ENCODE measurements around the gene SLC19A1.
A peak's percentile ranks its signal among the peaks of the same experiment; 100 is the strongest.

The SLC19A1 gene

DNA sequence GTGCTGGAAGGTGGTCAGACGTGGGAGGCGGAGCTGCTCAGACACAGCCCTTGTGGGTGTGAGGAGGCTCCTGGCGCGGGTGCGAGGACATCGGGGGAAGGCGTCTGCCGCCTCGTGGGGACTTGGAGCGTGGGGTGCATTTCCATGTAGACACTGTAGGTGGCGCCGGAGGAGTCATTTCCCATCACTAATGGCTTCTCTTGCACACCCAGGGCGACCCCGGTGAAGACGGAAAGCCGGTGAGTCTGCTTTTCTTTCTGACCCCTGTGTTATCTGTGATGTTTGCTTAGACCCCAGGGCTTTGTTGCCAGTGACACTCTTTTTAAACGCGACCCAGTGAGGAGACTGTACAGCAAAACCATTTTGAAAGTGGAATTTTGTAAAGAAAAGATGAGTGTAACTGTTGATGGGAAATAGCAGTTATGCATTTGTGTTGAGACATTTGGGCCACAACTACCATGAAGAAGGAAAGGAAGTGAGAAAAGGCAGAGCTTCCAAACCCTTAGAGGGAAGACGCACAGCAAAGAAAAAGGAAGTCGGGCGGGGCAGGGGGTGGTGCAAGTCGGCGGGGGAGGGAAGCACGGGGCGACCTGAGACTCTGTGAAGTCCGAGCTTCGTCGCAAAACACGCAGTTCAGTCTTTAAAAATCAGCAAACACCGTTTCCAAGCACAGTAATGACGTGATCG lies 64.0 kb downstream of the SLC19A1 start:
- peak; percentile 37 for DNase-seq (ENCODE audit: low spot score)

- DNase-seq (ENCODE audit: low spot score): no peak
Measured at GRCh38 chr21:45477176-45478114, 64.8 kb downstream of the SLC19A1 start.

DNA sequence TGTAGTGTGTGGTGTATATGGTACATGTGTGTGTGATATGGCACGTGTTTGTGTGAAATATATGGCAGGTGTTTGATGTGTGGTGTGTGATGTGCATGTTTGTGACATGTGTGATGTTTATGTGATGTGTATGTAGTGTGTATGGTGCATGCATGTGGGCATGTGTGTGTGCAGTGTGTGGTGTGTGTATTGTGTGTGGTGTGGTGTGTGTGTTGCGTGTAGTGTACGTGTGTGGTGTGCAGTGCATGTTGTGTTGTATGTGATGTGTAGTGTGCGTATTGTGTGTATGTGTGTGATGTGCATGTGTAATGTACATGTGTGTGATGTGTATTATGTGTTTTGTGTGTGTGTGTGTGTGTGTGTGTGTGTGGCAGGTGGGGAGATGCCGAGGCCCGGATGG lies 65.7 kb downstream of the SLC19A1 start:
- DNase-seq (ENCODE audit: low spot score): no peak

DNA sequence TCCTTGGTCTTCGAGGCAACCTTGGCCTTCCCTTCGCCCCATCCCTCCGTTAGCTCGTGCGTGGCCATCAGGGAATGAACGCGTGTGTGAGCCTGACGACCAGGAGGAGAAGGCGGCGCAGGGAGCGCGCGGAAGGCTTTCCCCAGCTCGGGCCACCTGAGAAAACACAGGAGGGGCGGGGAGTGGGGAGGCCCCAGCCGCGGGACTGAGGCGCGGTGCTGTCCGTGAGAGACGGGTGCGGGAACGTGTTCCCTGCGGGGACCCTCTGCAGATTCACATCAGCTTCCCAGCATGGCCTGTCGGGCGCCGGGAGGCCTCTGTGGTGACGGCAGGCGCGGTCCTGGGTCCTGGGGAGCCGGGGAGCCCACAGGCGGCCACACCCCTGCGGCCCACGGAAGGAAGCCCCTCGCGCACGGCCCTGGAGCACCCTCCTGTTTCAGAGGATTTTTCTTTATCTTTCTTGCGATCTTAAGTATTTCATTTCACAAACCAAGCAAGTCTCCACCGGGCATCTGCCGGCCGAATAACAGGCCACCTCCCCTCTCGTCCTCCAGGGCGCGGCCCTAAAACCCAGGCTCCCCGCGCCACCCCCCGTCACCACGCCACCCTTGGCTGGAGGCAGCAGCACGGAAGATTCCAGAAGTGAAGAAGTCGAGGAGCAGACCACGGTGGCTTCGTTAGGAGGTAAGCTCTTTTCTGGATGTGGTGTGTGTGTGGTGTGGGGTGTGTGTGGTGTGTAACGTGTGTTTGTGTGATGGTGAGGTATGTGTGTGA lies 66.3 kb downstream of the SLC19A1 start:
- no peak for DNase-seq (ENCODE audit: low spot score)

DNA sequence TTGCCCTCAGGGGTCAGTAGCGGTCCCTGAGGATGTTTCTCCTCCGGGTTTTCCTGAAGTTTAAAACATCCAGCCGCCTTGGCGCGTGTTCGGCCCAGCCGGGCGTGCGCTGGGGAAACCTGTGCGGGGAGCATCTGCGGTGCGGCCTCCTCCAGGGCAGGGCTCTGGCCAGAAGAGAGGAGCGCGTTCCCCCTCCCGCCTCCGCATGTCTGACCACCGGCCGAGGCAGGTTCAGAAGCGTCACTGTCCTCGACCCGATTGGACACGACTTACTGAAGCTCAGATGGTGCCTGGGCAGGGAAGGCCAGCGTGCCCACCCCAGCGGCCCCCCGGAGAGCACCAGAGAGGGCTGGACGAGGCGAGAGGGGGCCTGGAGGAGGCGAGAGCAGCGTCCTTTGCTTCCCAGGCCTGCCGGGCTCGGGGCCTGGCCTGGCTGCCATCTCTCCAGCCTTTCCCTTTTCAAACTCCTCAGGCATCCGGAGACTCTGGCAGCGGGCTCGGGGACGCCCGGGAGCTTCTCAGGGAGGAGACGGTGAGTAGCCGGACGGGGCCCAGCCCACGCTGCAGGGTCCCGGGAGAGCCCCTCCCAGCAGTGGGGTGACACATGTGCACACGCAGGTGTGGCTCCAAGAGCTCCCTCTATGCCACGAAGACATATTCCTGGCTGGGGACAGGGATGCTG lies 67.1 kb downstream of the SLC19A1 start:
- no peak for DNase-seq (ENCODE audit: low spot score)

- DNase-seq (ENCODE audit: low spot score): no peak
Measured at GRCh38 chr21:45474323-45474950, 67.8 kb downstream of the SLC19A1 start.

GRCh38 chr21:45473496-45474322 lies 68.5 kb downstream of the SLC19A1 start:
- DNase-seq (ENCODE audit: low spot score): no peak

- DNase-seq (ENCODE audit: low spot score): no peak
Measured at GRCh38 chr21:45472445-45473365, 69.5 kb downstream of the SLC19A1 start.

GRCh38 chr21:45471525-45472221 lies 70.6 kb downstream of the SLC19A1 start:
- DNase-seq (ENCODE audit: low spot score): no peak

- DNase-seq (ENCODE audit: low spot score): peak; percentile 40
Measured at GRCh38 chr21:45470773-45471524, 71.3 kb downstream of the SLC19A1 start.

DNA sequence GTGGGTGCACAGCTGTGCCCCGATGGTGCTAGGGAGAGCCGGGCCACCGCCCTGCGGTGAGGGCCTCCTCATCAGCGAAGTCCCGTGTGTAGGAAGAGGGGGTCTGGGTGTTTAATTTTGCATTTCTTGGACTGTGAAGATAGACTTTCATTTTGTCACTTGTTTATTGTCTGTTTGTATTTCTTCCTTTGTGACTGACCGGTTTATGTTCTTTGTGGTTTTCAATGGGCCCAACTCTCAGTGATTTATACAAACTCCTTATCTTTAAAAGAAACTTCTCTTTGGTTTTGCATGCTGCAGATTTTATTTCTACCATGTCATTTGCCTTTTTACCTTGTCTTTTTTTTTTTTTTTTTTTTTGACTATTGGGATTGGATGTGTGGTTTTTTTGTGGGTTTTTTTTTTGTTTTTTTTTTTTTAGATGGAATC lies 72.1 kb downstream of the SLC19A1 start:
- DNase-seq (ENCODE audit: low spot score): no peak

GRCh38 chr21:45469273-45470086 lies 72.8 kb downstream of the SLC19A1 start:
- DNase-seq (ENCODE audit: low spot score): peak; percentile 55

DNA sequence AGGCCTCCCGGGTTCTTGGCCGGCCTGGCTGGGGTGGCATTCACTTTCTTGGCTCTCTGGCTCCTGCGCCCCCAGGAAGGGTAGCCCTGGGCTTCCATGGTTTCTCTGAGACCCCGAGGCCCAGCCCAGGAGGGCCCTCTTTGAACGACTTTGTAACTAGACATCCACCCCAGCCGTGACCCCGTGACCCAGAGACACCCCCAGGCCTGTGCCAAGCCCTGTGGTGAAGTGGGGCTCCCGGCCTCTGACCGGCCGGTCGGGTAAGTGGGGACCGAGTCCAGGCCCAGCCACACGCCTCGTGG lies 73.3 kb downstream of the SLC19A1 start:
- no peak for DNase-seq (ENCODE audit: low spot score)

GRCh38 chr21:45468051-45468970 lies 73.9 kb downstream of the SLC19A1 start:
- DNase-seq (ENCODE audit: low spot score): no peak

GRCh38 chr21:45467221-45467779 lies 74.9 kb downstream of the SLC19A1 start:
- no peak for DNase-seq (ENCODE audit: low spot score)

All from COLO829 (cell line).